Activated naive CD4-positive, alpha-beta T cell treated with anti-CD3 and anti-CD28 coated beads for 36 hours (primary cell): ENCODE results near the gene FNIP1. TPM values are rescaled to one million over a fixed set of nuclear protein-coding genes. Genes with fewer than 3 reads are reported as not detected.
"Not testable (repeated sequence)": the region's sequence is repeated elsewhere in the genome, so short reads cannot be mapped to it uniquely, and the experiment has no call there.

Source experiments
- CTCF ChIA-PET: fragments of 350-600 bp; sonication (Branson Sonifier 250); formaldehyde crosslinking; loops from one replicate; lab custom pipeline; 2021; ENCODE audit warnings: antibody characterized with exemption; lab: Charles Lee
- DNase-seq: peaks from one replicate; pipeline ENCODE4 v3.0.0-alpha.2; 2020
- H3K27ac Mint-ChIP-seq: one replicate; pipeline ENCODE4 v1.8.0; 2021; ENCODE audit warnings: mild to moderate bottlenecking, mixed read lengths
- H3K27me3 Mint-ChIP-seq: one replicate; pipeline ENCODE4 v1.8.0; 2021; ENCODE audit warnings: low read depth, mixed read lengths
- H3K36me3 Mint-ChIP-seq: one replicate; pipeline ENCODE4 v1.8.0; 2021; ENCODE audit warnings: low read depth, mixed read lengths
- H3K4me1 Mint-ChIP-seq: one replicate; pipeline ENCODE4 v1.8.0; 2021; ENCODE audit warnings: low read depth, mixed read lengths
- H3K4me3 Mint-ChIP-seq: one replicate; pipeline ENCODE4 v1.8.0; 2021; ENCODE audit warnings: mild to moderate bottlenecking, moderate library complexity, mixed read lengths
- H3K9me3 Mint-ChIP-seq: one replicate; pipeline ENCODE4 v1.8.0; 2021; ENCODE audit warnings: mixed read lengths
- intact Hi-C: fragments of 100-400 bp; cut with micrococcal nuclease; formaldehyde crosslinking; loops from one replicate; pipeline ENCODE4 v1.15.1; 2023
- total RNA-seq, 2 experiments: library from RNA; stranded (reverse); gene quantifications; one replicate each; pipeline ENCODE4 v1.2.3, GENCODE V29; 2021

The FNIP1 gene
- total RNA-seq, 2 experiments from 2014 or later: 16.8 to 17.8 TPM

- no peaks in the 10 kb centered on the region for H3K9me3 Mint-ChIP-seq
- DNase-seq: no peak
- H3K27ac Mint-ChIP-seq: no peak overlapping the region
- no peak overlapping the region for H3K4me3 Mint-ChIP-seq
- no peaks in the 10 kb centered on the region for H3K27me3 Mint-ChIP-seq
- peaks cover 47% of the 10 kb centered on the region for H3K4me1 Mint-ChIP-seq
- CTCF ChIA-PET: interaction anchor here (0.6 to 5.8 kb wide), 3 partner anchors 42 to 377 kb away, joined by 3 to 32 read pairs (median 4); no protein-coding TSS in a partner anchor
- intact Hi-C loops: no loop called here
- peaks cover 10% of the 10 kb centered on the region for H3K36me3 Mint-ChIP-seq
Measured at GRCh38 chr5:131630208-131630962, 166.4 kb downstream of the FNIP1 start.

- peaks cover 13% of the 10 kb centered on the region for H3K36me3 Mint-ChIP-seq
- peak overlapping the region; percentile 30 for H3K4me3 Mint-ChIP-seq
- CTCF ChIA-PET: interaction anchor here (0.6 to 5.8 kb wide), 2 partner anchors 21 to 40 kb away, joined by 7 to 32 read pairs; no protein-coding TSS in a partner anchor
- H3K9me3 Mint-ChIP-seq: no peaks in the 10 kb centered on the region
- H3K27ac Mint-ChIP-seq: peak overlapping the region; percentile 54
- no peaks in the 10 kb centered on the region for H3K27me3 Mint-ChIP-seq
- H3K4me1 Mint-ChIP-seq: peaks cover 49% of the 10 kb centered on the region
- DNase-seq: no peak
- intact Hi-C loops: no loop called here
Measured at GRCh38 chr5:131628990-131629389, 167.8 kb downstream of the FNIP1 start.

- H3K4me3 Mint-ChIP-seq: no peak overlapping the region
- H3K27me3 Mint-ChIP-seq: no peaks in the 10 kb centered on the region
- intact Hi-C loops: no loop called here
- no peak overlapping the region for H3K27ac Mint-ChIP-seq
- CTCF ChIA-PET: interaction anchor here (0.8 to 5.8 kb wide), 2 partner anchors 39 to 381 kb away, joined by 3 to 32 read pairs; no protein-coding TSS in a partner anchor
- H3K4me1 Mint-ChIP-seq: peaks cover 59% of the 10 kb centered on the region
- DNase-seq: no peak
- peaks cover 19% of the 10 kb centered on the region for H3K36me3 Mint-ChIP-seq
- no peaks in the 10 kb centered on the region for H3K9me3 Mint-ChIP-seq
Measured at GRCh38 chr5:131627207-131627865, 169.5 kb downstream of the FNIP1 start.

GRCh38 chr5:131622633-131623032, 174.2 kb downstream of the FNIP1 start:
- Mint-ChIP-seq H3K27ac (no peak overlapping the region), H3K4me1 (peaks cover 73% of the 10 kb centered on the region), H3K36me3 (peaks cover 17% of the 10 kb centered on the region), H3K4me3 (no peak overlapping the region), H3K27me3 (no peaks in the 10 kb centered on the region), H3K9me3 (no peaks in the 10 kb centered on the region)
- CTCF ChIA-PET: interaction anchor here (0.7 kb wide), 1 partner anchor 175 kb away, joined by 3 read pairs; no protein-coding TSS in a partner anchor
- intact Hi-C loops: no loop called here
- DNase-seq: no peak

- H3K4me3 Mint-ChIP-seq, H3K27ac Mint-ChIP-seq, H3K9me3 Mint-ChIP-seq, intact Hi-C loops, CTCF ChIA-PET, H3K27me3 Mint-ChIP-seq, DNase-seq: not testable (repeated sequence)
- H3K4me1 Mint-ChIP-seq: peaks cover 74% of the 10 kb centered on the region
- peaks cover 21% of the 10 kb centered on the region for H3K36me3 Mint-ChIP-seq
Measured at GRCh38 chr5:131621164-131621563, 175.7 kb downstream of the FNIP1 start.

- Mint-ChIP-seq H3K27ac (no peak overlapping the region), H3K4me1 (peaks cover 79% of the 10 kb centered on the region), H3K27me3 (no peaks in the 10 kb centered on the region), H3K4me3 (no peak overlapping the region), H3K9me3 (peaks cover 3% of the 10 kb centered on the region), H3K36me3 (peaks cover 22% of the 10 kb centered on the region)
- CTCF ChIA-PET: no interaction called here
- intact Hi-C loops: no loop called here
- DNase-seq: no peak
Measured at GRCh38 chr5:131619102-131619501, 177.7 kb downstream of the FNIP1 start.

GRCh38 chr5:131617140-131617822, 179.5 kb downstream of the FNIP1 start:
- Mint-ChIP-seq H3K4me3 (no peak overlapping the region), H3K27me3 (no peaks in the 10 kb centered on the region), H3K9me3 (peaks cover 3% of the 10 kb centered on the region), H3K27ac (no peak overlapping the region), H3K4me1 (peaks cover 72% of the 10 kb centered on the region), H3K36me3 (peaks cover 14% of the 10 kb centered on the region)
- intact Hi-C loops: no loop called here
- CTCF ChIA-PET: interaction anchor here (0.7 kb wide), 1 partner anchor 21 kb away, joined by 3 read pairs; no protein-coding TSS in a partner anchor
- no peak for DNase-seq

GRCh38 chr5:131615957-131616356, 180.9 kb downstream of the FNIP1 start:
- peaks cover 67% of the 10 kb centered on the region for H3K4me1 Mint-ChIP-seq
- no peaks in the 10 kb centered on the region for H3K27me3 Mint-ChIP-seq
- H3K4me3 Mint-ChIP-seq: no peak overlapping the region
- CTCF ChIA-PET: interaction anchor here (0.6 to 1.8 kb wide), 2 partner anchors 26 to 622 kb away, joined by 3 to 10 read pairs; no protein-coding TSS in a partner anchor
- no peak overlapping the region for H3K27ac Mint-ChIP-seq
- no peak for DNase-seq
- intact Hi-C loops: no loop called here
- peaks cover 3% of the 10 kb centered on the region for H3K9me3 Mint-ChIP-seq
- H3K36me3 Mint-ChIP-seq: peaks cover 15% of the 10 kb centered on the region

GRCh38 chr5:131613423-131613822, 183.4 kb downstream of the FNIP1 start:
- Mint-ChIP-seq H3K4me3 (no peak overlapping the region), H3K36me3 (peaks cover 18% of the 10 kb centered on the region), H3K9me3 (peaks cover 3% of the 10 kb centered on the region), H3K27ac (no peak overlapping the region), H3K4me1 (peaks cover 69% of the 10 kb centered on the region), H3K27me3 (no peaks in the 10 kb centered on the region)
- DNase-seq: no peak
- CTCF ChIA-PET: interaction anchor here (0.9 to 1.5 kb wide), 2 partner anchors 24 to 34 kb away, joined by 3 to 6 read pairs; no protein-coding TSS in a partner anchor
- intact Hi-C loops: no loop called here

GRCh38 chr5:131611064-131611381, 185.8 kb downstream of the FNIP1 start:
- Mint-ChIP-seq H3K27ac (no peak overlapping the region), H3K4me3 (no peak overlapping the region), H3K27me3 (no peaks in the 10 kb centered on the region), H3K9me3 (peaks cover 3% of the 10 kb centered on the region), H3K4me1 (peaks cover 70% of the 10 kb centered on the region), H3K36me3 (peaks cover 14% of the 10 kb centered on the region)
- no peak for DNase-seq
- intact Hi-C loops: no loop called here
- CTCF ChIA-PET: interaction anchor here (1.1 to 2.4 kb wide), 2 partner anchors 21 to 452 kb away, joined by 4 to 8 read pairs; no protein-coding TSS in a partner anchor

- intact Hi-C loops: no loop called here
- Mint-ChIP-seq H3K4me3 (no peak overlapping the region), H3K27ac (no peak overlapping the region), H3K36me3 (peaks cover 12% of the 10 kb centered on the region), H3K4me1 (peaks cover 68% of the 10 kb centered on the region), H3K9me3 (no peaks in the 10 kb centered on the region), H3K27me3 (no peaks in the 10 kb centered on the region)
- no peak for DNase-seq
- CTCF ChIA-PET: interaction anchor here (0.9 to 2.4 kb wide), 3 partner anchors 21 to 452 kb away, joined by 3 to 8 read pairs (median 4); no protein-coding TSS in a partner anchor
Measured at GRCh38 chr5:131610198-131611063, 186.4 kb downstream of the FNIP1 start.
